HEK293 (cell line): ENCODE results near the gene ZNF273.

Experiments
- CTCF ChIA-PET: fragments of 350-600 bp; formaldehyde crosslinking; extraction: SDS; loops from one replicate; lab custom pipeline; 2021; ENCODE audit warnings: antibody characterized with exemption; lab: Yijun Ruan, JAX
- POLR2A ChIA-PET: fragments of 300-600 bp; formaldehyde crosslinking; extraction: SDS; loops from one replicate; lab custom pipeline; 2020; ENCODE audit warnings: antibody characterized with exemption, inconsistent platforms; lab: Yijun Ruan, JAX
- H3K27ac ChIP-seq: fragments of 200-500 bp; sonication (Bioruptor generic); 2 replicates; pipeline ENCODE4 v1.5.1; 2014; ENCODE audit warnings: low read depth, low read length, control low read depth, inconsistent platforms; ENCODE audit errors: extremely low read depth
- H3K36me3 ChIP-seq, 2 experiments: fragments of 200-500 bp in 1 of 2; sonication (Bioruptor generic) in 1 of 2; 1 replicate in 1 of 2; 2 replicates in 1 of 2; pipeline ENCODE4 v1.5.1; 2014 to 2017; ENCODE audit warnings: inconsistent platforms in 2 of 2, low read length in 2 of 2; ENCODE audit not compliant: control insufficient read depth in 2 of 2, insufficient read depth in 1 of 2
- H3K4me1 ChIP-seq: fragments of 200-500 bp; sonication (Bioruptor generic); 2 replicates; pipeline ENCODE4 v1.5.1; 2014; ENCODE audit warnings: mild to moderate bottlenecking, low read length, inconsistent platforms; ENCODE audit not compliant: control insufficient read depth, insufficient read depth
- H3K4me3 ChIP-seq: 2 replicates; pipeline ENCODE4 v1.5.1; 2011; ENCODE audit warnings: low read depth, mild to moderate bottlenecking, control low read depth, low read length, moderate library complexity
- H3K9me3 ChIP-seq: fragments of 200-500 bp; sonication (Bioruptor generic); 2 replicates; pipeline ENCODE4 v1.5.1; 2014; ENCODE audit warnings: low read depth, low read length, inconsistent platforms; ENCODE audit not compliant: control insufficient read depth, insufficient read depth
- BCL11A ChIP-seq: fragments of 450-650 bp; formaldehyde crosslinking; IDR thresholded peaks from 2 replicates; pipeline ENCODE4 v1.5.1; 2016; ENCODE audit warnings: low read depth, missing biosample characterization, missing genetic modification characterization
- KLF1 ChIP-seq: fragments of 450-650 bp; formaldehyde crosslinking; IDR thresholded peaks from 2 replicates; pipeline ENCODE4 v1.5.1; 2016; ENCODE audit warnings: missing biosample characterization, missing genetic modification characterization
- SALL2 ChIP-seq: fragments of 450-650 bp; formaldehyde crosslinking; IDR thresholded peaks from 2 replicates; pipeline ENCODE4 v1.5.0; 2017; ENCODE audit warnings: missing biosample characterization, mild to moderate bottlenecking, missing genetic modification characterization, borderline replicate concordance
- SCRT1 ChIP-seq: fragments of 450-650 bp; formaldehyde crosslinking; IDR thresholded peaks from 2 replicates; pipeline ENCODE4 v1.5.1; 2016; ENCODE audit warnings: missing biosample characterization, missing genetic modification characterization, borderline replicate concordance
- ZNF133 ChIP-seq: fragments of 450-650 bp; formaldehyde crosslinking; IDR thresholded peaks from 2 replicates; pipeline ENCODE4 v1.5.1; 2016; ENCODE audit warnings: missing biosample characterization, missing genetic modification characterization
- ZNF169 ChIP-seq: fragments of 450-650 bp; formaldehyde crosslinking; IDR thresholded peaks from 2 replicates; pipeline ENCODE4 v1.5.1; 2016; ENCODE audit warnings: missing biosample characterization, missing genetic modification characterization
- ZNF18 ChIP-seq: fragments of 450-650 bp; formaldehyde crosslinking; IDR thresholded peaks from 2 replicates; pipeline ENCODE4 v1.5.1; 2016; ENCODE audit warnings: missing biosample characterization, missing genetic modification characterization
- ZNF274 ChIP-seq, 2 experiments: fragments of 200-500 bp in 1 of 2; fragments of 450-650 bp in 1 of 2; sonication (Bioruptor generic) in 1 of 2; formaldehyde crosslinking in 1 of 2; IDR thresholded peaks; 2 replicates each; pipeline versions ENCODE4 v1.5.1 to v1.6.1; 2014 to 2016; ENCODE audit warnings: borderline replicate concordance in 1 of 2, inconsistent platforms in 1 of 2, low read length in 1 of 2, missing biosample characterization in 1 of 2, missing genetic modification characterization in 1 of 2
- ZNF292 ChIP-seq: fragments of 450-650 bp; formaldehyde crosslinking; IDR thresholded peaks from 2 replicates; pipeline ENCODE4 v1.5.1; 2016; ENCODE audit warnings: low read depth, missing biosample characterization, missing genetic modification characterization, borderline replicate concordance
- ZNF549 ChIP-seq: fragments of 450-650 bp; IDR thresholded peaks from 2 replicates; pipeline ENCODE4 v1.5.1; 2018; ENCODE audit warnings: missing biosample characterization, missing genetic modification characterization, mild to moderate bottlenecking, inconsistent platforms, moderate library complexity
- ZNF670 ChIP-seq: fragments of 450-650 bp; formaldehyde crosslinking; IDR thresholded peaks from 2 replicates; pipeline ENCODE4 v1.5.1; 2016; ENCODE audit warnings: missing biosample characterization, missing genetic modification characterization, low read depth
- ZNF768 ChIP-seq: fragments of 450-650 bp; formaldehyde crosslinking; IDR thresholded peaks from 2 replicates; pipeline ENCODE4 v1.5.1; 2018; ENCODE audit warnings: missing biosample characterization, mild to moderate bottlenecking, missing genetic modification characterization
- TF ChIP-seq, protein P1 (sequence below): fragments of 450-650 bp; formaldehyde crosslinking; IDR thresholded peaks from 2 replicates; pipeline ENCODE4 v1.5.1; 2016; ENCODE audit warnings: missing biosample characterization, missing genetic modification characterization
- TF ChIP-seq, protein P2 (sequence below): fragments of 450-650 bp; formaldehyde crosslinking; IDR thresholded peaks from 2 replicates; pipeline ENCODE4 v1.5.1; 2016; ENCODE audit warnings: missing biosample characterization, missing genetic modification characterization

ZNF273 gene

DNA sequence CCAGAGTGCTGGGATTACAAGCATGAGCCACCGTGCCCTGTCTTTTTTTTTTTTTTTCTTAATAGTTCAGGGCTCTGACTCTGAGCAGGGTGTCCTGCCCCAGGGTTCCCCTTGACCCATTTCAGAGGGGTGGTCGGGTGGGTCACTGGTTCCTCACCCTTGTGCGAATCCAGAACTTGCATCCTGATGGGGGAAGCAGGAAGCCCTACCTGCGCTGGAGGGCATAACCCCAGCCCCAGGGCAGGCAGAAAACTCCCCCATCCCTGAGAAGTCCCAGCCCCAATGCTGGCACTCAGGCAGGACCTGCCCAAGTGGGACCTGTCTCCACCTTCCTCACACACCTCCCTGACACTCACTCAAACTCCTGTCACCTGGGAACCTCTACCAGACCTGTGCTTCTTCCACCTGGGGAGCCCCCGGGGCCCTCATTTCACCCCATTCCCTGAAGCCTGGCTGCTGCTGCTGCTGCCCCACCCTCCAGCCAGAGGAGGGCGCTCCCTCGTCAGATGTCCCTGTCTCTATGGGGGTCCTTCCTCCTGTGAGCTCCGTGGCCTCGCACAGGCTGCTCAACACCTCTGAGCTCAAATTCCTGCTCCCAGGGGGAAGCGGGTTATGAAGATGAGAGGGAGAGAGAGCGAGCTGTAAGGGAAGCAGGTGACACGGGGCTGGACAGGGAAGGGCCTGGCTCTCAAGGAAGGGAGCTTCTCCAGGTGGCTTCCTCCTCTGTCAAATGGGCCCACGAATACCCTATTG is 15.1 kb upstream of the ZNF273 start (continued):
- TF ChIP-seq, protein P1, sequence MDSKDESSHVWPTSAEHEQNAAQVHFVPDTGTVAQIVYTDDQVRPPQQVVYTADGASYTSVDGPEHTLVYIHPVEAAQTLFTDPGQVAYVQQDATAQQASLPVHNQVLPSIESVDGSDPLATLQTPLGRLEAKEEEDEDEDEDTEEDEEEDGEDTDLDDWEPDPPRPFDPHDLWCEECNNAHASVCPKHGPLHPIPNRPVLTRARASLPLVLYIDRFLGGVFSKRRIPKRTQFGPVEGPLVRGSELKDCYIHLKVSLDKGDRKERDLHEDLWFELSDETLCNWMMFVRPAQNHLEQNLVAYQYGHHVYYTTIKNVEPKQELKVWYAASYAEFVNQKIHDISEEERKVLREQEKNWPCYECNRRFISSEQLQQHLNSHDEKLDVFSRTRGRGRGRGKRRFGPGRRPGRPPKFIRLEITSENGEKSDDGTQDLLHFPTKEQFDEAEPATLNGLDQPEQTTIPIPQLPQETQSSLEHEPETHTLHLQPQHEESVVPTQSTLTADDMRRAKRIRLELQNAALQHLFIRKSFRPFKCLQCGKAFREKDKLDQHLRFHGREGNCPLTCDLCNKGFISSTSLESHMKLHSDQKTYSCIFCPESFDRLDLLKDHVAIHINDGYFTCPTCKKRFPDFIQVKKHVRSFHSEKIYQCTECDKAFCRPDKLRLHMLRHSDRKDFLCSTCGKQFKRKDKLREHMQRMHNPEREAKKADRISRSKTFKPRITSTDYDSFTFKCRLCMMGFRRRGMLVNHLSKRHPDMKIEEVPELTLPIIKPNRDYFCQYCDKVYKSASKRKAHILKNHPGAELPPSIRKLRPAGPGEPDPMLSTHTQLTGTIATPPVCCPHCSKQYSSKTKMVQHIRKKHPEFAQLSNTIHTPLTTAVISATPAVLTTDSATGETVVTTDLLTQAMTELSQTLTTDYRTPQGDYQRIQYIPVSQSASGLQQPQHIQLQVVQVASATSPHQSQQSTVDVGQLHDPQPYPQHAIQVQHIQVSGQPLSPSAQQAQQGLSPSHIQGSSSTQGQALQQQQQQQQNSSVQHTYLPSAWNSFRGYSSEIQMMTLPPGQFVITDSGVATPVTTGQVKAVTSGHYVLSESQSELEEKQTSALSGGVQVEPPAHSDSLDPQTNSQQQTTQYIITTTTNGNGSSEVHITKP: no peak
- no peak for TF ChIP-seq ZNF549
- no peak for TF ChIP-seq ZNF768 (tag by site-specific recombination)
- TF ChIP-seq SALL2 (tag by site-specific recombination): no peak
- TF ChIP-seq KLF1 (tag by site-specific recombination): no peak
- no peak for TF ChIP-seq SCRT1 (tag by site-specific recombination)

DNA sequence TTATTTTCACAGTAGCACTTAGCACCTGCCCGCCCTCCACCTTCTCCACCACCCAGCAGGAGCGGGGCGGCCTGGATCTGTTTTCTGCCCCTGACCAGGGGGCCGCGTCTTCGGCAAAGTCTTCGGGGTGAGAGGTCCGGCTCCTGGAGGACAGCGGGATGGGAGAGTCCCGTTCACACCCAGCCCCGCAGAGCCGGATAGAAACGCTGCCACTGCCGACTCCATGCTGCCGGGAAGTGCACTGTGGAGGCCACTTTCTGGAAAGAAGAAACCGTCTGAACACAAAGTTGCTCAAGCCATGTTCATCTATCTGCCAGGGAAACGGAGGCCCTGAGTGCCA is 14.5 kb upstream of the ZNF273 start:
- Histone ChIP-seq H3K27ac (no peak overlapping the region), H3K36me3 (no peaks in the 10 kb centered on the region), H3K4me3 (no peak overlapping the region), H3K9me3 (no peaks in the 10 kb centered on the region), H3K4me1 (no peaks in the 10 kb centered on the region)
- CTCF ChIA-PET: no interaction called here
- POLR2A ChIA-PET: interaction anchor here (0.8 kb wide), 1 partner anchor 15 kb away, joined by 4 read pairs; the partner anchor contains the start of gene ZNF273
- TF ChIP-seq ZNF133 (tag by site-specific recombination) (no peak), ZNF274 (IDR thresholded peaks at IDR 0.05; ENCODE audit: low read length) (no peak), ZNF274 (tag by site-specific recombination; IDR thresholded peaks at IDR 0.05; ENCODE audit: borderline replicate concordance) (no peak), ZNF292 (tag by site-specific recombination) (no peak), BCL11A (tag by site-specific recombination) (no peak), ZNF18 (no peak), ZNF670 (tag by site-specific recombination) (no peak), ZNF169 (no peak), KLF1 (tag by site-specific recombination) (no peak)
- TF ChIP-seq, protein P2, sequence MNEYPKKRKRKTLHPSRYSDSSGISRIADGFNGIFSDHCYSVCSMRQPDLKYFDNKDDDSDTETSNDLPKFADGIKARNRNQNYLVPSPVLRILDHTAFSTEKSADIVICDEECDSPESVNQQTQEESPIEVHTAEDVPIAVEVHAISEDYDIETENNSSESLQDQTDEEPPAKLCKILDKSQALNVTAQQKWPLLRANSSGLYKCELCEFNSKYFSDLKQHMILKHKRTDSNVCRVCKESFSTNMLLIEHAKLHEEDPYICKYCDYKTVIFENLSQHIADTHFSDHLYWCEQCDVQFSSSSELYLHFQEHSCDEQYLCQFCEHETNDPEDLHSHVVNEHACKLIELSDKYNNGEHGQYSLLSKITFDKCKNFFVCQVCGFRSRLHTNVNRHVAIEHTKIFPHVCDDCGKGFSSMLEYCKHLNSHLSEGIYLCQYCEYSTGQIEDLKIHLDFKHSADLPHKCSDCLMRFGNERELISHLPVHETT (tag by site-specific recombination): no peak
